DMS 273 treated with DMSO at 0.1 percent for 48 hours (cell line): ENCODE data around the gene ESCO1.

ENCODE experiments used
- DNase-seq: peaks from one replicate; lab custom pipeline; 2025; lab: John Stamatoyannopoulos, UW

Gene ESCO1

DNA sequence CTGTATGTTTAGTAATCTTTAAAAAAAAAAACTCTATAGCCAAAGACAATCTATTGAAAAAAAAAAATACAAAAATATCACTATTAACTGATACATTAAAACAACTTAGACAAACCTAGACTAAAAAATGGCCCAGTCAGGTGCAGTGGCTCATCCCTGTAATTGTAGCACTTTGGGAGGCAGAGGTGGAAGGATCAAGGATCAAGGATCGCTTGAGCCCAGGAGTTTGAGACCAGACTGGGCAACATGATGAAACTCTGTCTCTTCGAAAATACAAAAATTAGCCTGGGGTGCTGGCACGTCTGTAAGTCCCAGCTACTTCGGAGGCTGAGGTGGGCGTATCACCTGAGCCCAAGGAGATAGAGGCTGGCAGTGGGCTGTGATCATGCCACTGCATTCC is 16.1 kb downstream of the ESCO1 start:
- DNase-seq, result no peak

DNA sequence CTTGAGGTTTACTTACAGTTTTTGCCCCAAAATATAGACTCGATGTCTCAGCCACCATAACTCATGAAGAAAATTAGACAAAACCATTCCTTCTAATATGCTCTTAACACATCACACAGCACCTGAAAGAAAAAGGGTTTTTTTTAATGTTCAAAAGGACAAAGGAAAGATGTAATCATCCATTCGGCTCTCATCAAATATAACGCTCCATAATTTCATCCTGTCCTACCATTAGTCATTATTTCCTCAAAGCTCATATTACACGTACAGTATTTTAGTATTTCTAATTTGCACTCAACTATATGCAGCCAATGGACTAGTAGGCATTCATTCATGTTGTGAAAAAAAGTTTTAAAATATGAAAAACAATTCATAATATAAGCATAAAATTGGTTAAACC is 24.8 kb downstream of the ESCO1 start:
- no peak for DNase-seq

DNA sequence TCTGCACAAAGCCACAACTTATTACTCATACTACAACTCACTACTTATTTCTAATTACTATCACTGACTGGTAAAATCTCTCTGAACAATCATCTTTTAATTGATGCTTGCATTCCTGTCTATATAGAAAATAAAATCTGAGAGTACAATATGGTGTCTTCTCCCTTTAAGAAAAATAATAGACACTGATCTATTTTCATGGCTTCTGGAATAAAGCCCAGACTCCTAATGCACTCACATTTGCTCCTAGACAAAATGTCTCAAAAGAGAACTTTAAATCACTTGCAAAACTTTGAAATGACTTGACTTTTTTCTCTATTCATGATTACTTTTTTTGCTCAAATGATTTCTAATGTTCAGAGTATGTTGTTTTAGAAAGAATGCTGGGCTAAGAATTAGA is 28.7 kb downstream of the ESCO1 start:
- no peak for DNase-seq

DNA sequence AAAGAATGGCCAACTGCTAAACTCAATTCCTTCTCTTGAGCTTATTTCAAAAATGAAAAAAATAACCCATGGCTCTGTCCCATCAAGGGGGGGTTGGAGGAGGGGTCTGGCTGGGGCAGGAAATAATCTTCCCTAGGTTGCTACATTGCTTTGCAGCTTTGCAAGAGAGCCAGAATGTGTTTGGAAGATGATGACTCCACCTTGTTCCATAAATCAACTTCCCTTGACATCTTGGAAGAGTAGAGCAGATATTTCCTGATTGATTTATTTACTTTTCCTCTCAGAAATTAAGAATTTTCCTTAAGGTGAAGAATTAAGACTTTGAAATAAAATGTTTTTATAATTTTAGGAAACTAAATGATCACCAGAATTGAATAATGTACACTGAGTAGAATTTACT is 41.3 kb downstream of the ESCO1 start:
- DNase-seq, result no peak

DNA sequence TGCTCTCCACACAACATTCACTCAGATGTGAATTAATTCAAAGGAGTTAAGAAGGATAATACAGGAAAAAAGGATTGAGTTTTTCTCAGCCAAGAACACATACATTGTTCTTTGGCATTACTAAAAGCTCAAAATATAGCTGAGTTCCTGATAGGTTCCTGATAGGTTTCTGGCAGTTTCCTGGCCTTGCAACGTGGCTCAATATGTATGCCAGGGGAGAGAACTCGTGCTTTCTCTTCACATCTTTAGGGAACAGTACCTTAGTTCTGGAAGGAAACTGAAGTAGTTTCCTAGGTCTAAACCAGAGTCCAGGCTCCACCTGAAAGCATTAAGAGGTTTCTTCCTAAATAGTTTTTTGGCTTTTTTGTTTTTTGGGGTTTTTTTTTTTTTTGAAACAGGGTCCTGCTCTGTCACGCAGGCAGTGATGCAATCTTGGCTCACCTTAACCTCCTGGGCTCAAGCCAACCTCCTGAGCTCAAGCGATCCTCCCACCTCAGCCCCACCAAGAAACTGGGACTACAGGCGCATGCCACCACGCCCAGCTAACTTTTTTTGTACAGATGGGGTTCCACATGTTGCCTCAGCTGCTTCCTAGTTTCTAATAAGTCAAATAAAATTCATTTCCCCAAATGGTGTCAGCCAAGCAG is 42.8 kb downstream of the ESCO1 start:
- no peak for DNase-seq

DNA sequence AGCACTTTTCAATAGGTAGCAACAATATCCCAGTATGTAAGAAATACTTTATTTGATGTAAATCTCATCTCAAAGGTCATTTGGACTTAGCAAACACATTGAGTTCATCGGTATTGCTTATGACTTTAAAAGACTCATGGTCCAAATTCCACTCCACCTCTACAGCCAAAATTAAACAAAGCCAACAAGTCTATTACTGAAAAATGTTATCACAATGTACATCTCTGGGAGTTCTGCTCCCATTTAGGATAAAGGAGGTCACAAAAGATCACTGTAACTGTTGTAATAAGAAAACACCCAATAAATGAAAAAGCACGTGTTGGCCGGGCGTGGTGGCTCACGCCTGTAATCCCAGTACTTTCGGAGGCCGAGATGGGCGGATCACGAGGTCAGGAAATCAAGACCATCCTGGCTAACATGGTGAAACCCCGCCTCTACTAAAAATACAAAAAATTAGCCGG is 50.0 kb downstream of the ESCO1 start:
- no peak for DNase-seq

DNA sequence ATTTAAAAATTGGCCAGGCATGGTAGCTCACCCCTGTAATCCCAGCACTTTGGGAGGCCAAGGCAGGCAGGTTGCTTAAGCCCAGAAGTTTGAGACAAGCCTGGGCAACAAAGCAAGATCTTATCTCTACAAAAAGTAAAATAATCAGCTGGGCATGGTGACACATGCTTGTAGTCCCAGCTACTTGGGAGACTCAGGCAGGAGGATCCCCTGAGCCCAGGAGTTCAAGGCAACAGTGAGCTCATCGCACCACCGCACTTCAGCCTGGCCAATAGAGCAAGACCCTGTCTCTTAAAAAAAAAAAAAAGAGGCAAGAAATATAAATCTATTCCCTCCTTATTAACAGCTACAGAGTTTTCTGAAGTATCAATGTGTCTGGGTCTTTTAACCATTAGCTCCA is 51.9 kb downstream of the ESCO1 start:
- DNase-seq, result no peak

DNA sequence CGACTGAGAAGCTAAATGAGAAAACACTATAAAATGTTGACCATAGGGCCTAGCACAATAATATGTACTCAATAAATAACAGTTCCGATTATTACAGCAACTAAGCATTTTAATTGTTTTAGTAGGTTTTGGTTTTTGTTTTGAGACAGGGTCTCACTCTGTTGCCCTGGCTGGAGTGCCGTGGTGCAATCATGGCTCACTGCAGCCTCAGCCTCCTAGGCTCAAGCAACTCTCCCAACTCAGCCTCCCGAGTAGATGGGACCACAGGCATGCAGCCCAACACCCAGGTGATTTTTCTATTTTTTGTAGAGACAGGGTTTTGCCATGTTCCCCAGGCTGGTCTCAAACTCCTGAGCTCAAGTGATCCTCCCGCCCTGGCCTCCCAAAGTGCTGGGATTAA is 54.1 kb downstream of the ESCO1 start:
- DNase-seq, result no peak

DNA sequence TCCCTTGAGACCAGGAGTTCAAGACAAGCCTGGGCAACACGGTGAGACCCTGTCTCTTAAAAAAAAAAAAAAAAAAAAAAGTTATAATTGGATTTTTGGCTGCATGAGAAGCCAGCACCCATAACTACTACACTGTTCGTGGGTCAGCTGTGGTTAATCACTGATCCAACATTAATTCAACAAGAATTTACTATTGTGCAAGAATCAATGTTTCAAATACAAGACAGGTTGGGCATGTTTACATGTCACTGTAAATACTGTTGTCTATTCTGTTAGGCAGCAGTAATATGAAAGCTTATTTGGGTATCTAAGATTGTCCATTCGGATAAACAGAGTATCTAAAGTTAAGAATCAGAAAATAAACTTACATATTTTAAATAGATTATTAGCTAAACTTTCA is 62.3 kb downstream of the ESCO1 start:
- no peak for DNase-seq

DNA sequence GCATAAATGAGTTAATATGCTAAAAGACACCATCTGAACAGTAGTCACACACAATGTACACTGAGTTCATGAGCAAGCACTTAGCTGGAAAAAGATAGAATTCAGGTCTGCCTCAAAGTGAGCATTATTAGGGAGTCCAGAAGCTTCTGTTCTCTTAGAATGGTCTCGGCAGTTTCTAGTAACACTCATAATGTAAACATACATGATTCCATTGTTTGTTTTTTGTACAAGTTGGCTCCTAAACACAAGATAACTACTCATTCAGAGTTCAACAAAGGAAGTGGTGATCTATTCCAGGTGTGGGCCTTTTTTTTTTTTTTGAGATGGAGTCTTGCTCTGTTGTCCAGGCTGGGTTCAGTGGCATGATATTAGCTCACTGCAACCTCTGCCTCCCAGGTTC is 66.2 kb downstream of the ESCO1 start:
- no peak for DNase-seq

DNA sequence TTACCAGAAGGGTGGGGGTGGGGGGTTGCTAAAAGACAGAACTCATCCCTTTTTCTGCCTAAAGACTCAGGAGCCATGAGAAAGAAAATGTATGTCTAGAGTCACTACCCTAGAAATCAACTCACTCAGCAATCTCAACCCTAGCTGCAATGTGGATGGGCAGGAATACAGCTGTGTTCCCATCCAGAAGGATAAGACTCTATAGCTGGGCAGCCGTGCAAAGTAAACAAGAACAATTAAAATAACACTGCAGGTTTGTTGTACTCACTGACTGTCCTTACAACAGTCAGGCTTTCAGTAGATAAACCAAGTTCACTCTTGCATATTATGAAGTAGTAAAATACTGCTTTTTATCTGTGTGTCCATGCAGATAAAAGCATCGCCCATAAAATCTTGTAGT is 74.0 kb downstream of the ESCO1 start:
- no peak for DNase-seq

DNA sequence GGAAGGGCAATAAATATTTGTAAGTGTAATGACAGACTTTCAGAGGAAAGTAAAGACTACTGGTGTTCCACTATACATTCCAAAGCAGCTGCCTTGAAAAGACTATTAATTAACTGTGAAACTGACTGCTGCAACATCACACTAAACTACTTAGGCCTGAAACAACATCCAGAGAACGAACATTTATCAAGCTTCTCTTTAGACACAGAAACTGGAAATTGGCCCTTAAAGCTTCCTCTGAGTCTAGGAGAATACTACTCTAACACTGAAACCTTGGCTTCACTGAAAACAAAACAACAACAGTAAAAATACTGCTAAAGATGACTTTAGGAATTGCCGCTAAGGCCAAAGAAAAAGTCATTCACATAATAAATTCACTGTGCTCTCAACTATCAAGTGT is 74.6 kb downstream of the ESCO1 start:
- DNase-seq, result no peak

DNA sequence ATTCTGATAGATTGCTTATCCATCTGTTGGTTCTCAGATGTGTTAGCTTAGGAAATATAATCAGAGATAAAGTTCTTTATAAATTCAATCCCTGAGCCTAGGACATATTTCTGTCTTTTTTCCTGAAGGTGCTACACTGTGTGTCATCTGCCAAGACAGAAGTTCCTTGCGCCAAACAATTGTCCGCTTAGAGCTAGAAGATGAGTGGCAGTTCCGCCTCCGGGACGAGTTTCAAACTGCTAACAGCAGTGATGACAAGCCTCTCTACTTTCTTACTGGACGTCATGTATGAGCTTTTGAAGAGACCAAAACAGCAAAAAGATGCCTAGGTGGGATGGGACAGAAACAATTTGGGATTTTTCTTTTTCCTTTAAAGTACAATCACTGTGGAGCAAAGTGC is 78.0 kb downstream of the ESCO1 start:
- DNase-seq, result no peak

DNA sequence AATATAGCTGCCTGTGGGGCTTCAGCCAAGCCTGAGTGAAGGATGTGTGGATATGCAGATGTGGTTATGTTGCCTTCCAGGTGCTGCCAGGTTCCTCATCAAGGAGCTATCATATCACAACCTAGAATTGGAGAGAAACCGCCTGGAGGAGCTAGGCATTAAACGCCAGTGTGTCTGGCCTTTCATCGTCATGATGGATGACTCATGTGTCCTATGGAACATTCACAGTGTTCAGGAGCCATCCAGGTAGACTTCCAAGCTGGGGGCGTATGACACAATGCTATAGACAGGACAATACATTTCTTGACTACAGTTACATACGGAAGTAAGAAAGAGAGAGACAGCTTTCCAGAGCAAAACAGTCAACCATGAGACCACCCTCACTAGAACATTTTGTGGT is 86.8 kb downstream of the ESCO1 start:
- no peak for DNase-seq

DNA sequence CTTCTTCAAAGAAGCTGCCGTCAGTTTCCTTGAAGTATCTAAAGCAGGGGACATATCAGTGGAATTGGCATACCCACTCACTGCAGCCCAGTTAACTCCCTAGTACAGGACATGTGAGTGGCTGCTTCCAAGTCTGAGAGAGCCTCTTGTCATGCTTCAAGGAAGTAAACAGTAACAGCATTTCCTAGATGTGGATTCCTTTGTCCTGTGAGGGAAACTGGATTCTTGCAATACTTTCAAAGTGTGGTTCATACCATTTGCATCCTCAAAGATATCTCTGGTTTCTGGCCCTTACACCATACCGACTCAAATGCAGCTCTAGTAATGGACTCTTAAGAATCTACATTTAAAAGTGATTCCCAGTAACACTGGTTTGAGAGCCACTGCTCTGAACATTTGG is 87.2 kb downstream of the ESCO1 start:
- no peak for DNase-seq

DNA sequence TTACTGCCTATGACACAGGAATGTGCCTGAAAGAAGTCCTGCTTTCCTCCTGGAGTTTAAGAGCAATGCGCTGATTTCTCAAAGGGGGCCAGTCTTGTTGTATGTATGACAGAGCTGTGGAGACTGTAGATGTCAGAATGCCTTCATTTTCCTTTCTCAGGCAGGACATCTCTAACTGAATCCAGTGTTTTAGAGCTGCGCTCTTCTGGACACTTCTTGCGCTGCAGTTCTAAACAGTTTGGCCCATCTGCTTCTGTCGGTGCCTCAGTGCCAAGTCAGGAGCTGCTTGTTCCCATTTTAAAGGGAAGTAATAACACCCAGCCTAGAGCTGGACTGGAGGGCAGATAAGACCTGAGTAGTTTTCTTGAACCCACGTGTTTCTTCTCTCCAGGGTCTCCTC is 91.4 kb downstream of the ESCO1 start:
- no peak for DNase-seq

DNA sequence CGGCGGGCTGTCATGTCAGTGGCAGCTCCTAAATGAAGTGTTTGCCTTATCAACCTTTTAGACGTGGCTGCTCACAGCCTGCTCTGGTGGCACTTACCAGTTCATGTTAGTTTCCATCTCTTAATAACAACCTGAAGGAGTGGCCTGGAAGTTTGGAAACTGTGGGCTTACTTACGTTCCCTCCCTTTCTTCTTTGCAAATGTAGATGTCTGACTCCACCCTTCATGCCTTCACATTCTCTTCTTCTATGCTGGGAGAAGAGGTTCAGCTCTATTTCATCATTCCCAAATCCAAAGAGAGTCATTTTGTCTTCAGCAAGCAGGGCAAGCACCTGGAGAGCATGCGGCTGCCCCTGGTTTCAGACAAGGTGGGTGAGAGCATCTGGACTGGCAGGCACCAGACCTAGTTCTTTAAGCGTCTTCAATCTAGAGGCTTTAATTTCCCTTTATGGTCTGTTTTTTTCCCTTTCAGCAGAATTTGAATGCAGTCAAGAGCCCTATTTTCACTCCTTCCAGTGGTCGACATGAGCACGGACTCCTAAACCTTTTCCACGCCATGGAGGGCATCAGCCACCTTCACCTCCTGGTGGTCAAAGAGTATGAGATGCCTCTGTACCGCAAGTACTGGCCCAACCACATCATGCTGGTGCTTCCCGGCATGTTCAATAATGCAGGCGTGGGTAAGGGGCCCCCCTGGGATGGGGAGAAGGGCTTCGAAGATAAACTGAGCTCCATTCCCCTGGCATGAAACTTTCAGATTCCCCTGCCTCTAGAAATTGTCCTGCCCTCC is 92.4 kb downstream of the ESCO1 start:
- no peak for DNase-seq

DNA sequence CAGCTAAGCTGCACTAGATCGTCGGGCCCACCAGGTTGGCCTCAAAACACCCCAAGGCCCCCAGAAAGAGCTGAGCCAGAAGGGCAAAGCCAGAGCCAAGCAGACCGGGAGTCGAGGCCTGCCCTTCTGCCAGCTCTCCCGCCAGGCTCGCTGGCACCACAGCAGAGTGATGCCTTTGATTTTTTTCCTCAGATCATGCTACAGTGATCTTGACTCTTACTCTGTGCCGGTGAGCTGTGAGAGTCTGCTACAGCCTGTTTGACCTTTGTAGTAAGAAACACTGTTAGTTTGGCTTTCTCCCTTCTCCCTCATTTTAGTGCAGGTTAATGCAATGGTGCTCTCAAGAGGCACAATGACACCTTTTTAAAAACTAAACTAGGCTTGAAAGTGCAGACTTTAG is 97.8 kb downstream of the ESCO1 start:
- no peak for DNase-seq

DNA sequence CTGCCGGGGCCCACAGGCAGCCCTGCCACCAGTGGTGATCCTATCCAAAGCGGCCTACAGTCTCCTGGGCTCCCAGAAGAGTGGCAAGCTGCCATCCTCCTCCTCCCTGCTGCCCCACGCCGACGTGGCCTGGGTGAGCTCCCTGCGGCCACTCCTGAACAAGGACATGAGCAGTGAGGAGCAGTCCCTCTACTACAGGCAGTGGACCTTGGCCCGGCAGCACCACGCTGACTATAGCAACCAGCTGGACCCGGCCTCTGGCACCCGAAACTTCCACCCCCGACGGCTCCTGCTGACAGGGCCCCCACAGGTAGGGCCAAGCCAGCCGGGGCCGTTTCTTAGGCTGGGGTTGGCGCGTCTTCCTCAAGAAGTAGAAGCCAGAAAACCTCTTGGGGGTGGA is 100.5 kb downstream of the ESCO1 start:
- DNase-seq, result no peak

DNA sequence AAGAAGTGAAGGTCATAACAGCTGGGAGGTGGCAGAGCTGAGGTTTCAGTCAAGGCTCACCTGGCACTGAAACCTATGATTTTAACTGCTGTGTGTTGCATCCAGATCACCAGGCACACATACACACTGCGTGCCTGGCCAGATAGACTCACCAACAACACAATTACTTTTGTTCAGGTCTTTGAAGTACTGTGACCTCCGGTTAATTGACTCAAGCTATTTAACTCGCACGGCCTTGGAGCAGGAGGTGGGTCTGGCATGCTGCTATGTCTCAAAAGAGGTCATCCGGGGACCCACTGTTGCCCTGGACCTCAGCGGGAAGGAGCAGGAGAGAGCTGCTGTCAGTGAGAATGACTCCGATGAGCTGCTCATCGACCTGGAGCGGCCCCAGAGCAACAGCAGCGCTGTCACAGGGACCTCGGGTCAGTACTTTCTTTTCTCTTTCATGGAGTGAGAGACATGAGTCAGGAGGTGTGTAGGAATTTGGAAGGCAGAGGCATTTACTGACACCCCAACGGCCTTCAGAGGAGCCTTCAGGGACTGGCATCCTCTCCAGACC is 104.1 kb downstream of the ESCO1 start:
- DNase-seq, result no peak

DNA sequence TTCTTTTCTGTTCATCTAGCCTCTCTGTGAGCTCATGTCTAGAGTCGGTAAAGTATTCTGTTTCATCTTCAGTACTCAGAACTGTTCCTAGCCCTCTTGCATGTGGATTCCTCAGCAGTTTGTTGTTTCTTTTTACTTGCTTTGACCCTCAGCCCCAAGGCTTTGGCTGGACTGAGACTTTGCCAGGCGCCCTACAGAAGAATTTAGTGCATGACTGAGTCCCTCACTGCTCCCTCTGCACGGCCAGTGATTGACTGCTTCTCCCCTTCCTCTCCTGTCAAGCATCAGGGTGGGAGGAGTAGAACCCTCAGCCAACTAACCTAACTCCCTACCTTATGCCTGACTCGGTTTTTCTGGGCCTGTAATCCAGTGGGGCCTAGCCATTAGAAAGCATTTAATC is 109.8 kb downstream of the ESCO1 start:
- no peak for DNase-seq

DNA sequence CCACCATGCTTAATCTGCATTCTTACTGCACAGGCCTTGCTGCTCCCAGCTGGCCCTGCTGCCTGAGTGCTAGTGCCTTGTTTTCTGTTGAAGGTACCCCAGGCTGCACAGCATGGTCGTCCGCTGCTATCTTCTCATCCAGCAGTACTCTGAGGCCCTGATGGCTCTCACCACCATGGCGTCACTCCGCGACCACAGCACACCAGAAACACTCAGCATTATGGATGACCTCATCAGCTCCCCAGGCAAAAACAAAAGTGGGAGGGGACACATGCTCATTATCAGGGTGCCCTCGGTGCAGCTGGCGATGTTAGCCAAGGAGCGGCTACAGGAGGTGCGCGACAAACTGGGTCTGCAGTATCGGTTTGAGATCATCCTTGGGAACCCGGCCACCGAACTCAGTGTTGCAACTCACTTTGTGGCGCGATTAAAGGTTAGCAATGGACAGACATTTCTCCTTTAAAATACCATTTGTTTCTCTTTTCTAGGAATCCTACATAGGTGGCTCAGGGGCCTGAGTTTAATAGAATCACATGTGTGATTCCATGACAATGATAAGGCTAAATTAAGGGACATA is 110.5 kb downstream of the ESCO1 start:
- DNase-seq, result no peak

DNA sequence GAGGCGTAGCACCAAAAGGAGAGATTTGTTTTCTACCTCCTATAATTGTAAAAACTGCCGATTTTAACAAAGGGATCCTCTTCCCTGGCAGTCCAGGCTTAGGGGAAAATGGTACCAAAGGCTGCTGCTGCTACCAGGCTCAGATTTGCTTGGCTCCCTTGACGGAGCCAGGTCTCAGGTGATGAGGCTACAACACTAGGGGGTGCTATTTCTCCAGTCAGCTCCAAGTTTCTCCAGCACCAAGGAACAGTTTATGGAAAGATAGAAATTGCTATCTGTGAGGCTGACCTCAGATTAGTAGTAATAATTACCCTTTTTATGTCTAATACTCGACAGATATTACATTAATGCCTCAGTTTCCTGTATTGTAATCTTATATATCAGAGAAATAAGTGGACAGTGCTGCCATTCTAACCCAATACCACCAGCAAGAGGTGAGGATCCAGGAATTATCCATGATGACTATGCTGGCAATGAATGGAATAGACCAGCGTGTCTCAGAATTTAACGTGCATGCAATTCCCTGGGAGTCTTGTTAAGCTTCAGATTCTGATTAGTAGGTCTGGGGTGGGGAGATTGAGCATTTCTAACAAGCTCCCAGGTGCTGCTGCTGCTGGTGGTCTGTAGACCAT is 111.3 kb downstream of the ESCO1 start:
- DNase-seq, result no peak
